ENCODE measurements around the gene MIOX.

The MIOX gene

DNA sequence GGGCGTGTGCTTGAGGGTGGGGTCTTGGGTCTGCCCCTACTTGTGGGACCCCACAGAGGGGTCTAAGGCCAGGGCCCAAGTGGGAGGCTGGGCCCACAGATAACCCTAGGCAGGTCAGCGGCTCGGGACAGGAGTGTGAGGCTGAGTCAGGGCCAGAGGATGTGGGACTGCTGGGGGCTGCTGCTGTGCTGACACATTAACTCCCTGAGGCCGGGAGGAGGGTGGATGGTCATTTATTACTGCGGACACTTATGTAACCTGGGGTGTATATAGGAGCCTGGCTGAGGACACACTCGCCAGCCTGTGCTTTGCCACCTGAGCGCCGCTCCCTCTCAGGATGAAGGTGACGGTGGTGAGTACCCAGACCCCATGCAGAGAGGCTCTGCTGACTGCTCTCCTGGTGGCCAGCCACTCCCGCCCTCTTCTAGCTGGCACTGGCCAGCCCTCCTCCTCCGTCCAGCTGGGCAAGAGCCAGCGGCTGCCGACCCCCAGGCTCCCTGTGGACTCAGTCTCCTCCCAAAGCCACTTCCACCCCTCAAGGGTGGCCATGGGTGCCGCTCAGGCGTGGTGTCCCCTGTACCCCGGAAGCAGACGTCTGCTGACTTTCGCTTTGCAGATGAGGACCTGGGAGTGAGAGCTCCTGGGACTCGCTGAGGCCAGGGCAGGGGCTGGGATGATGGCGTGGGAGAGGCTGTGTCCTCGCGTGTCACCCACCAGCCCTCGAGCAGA, at the start of gene MIOX:
MIOX (plus strand) TSS at position 299 of the 729 bp plus-strand sequence; CDS start at position 338, 39 bp downstream.
- DNase-seq = no peak

DNA sequence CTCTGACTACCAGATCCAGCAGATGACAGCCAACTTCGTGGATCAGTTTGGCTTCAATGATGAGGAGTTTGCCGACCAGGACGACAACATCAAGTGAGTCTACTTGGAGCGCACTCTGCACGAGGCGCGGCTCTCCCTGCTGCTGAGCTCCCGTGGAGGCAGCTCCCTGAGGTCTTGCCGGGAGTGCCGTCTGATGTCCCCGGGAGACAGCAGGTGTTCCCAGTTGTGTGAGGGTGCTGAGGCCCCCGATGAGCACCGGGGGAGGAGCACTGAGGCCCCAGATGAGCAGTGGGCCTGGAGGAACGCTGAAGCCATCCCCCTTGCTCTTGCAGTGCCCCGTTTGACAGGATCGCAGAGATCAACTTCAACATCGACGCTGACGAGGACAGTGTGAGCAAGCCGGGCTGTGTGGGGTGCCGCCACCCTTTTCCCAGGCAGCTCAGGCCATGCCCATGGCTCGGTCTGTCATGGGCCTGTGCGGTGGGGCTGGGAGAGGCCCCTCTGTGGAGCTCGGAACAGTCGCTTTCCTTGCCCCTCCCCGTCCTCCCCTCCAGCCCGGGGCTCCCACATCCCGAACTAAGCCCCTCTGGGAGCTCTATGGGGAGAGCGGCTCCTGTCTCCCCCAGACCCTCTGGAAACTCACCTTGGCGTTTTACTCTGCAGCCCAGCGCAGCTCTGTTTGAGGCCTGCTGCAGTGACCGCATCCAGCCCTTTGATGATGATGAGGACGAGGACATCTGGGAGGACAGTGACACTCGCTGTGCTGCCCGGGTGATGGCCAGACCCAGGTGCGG, 49.0 kb upstream of the MIOX start:
- DNase-seq = no peak

DNA sequence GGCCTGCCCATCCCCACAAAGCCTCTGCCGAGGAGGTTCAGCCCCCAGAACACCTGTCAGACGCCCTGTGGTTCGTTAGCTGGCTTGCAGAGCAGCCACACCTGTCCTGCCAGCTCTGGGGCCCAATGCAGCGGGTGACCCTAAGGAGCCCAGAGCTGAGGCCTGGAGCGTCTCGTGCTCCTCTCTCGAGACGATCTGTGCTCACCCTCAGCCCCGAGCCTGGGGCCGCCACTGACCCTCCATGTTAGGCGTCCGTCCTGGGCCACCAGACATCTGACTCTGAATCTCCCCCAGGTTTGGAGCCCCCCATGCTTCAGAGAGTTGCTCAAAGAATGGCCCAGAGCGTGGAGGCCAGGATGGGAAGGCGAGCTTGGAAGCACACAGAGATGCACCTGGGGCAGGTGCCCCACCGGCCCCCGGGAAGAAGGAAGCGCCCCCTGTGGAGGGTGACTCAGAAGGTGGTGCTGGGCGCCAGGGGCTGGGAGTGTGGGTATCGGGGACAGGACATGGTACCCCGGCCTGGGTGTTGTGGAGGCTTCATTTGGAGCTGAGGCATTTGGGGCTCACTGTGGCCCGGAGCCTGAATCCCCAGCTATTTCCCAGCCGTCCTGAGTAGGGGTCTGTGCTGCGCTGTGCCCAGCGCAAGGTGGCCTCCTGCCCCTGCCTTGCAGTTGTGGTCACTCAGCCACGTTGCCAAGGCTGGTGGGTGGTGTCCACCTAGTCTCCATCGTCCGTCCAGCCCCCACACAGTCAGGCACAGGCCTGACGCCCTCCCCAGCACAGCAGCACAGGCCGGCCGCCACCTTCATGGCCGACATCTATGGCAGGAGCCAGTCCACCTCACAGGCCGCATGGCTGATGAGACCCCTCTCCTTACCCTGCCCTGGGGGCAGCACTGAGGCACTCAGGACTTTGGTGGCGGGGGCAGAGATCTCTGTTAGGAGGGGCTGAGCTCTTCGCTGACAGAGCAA, 48.1 kb upstream of the MIOX start:
- DNase-seq = no peak

DNA sequence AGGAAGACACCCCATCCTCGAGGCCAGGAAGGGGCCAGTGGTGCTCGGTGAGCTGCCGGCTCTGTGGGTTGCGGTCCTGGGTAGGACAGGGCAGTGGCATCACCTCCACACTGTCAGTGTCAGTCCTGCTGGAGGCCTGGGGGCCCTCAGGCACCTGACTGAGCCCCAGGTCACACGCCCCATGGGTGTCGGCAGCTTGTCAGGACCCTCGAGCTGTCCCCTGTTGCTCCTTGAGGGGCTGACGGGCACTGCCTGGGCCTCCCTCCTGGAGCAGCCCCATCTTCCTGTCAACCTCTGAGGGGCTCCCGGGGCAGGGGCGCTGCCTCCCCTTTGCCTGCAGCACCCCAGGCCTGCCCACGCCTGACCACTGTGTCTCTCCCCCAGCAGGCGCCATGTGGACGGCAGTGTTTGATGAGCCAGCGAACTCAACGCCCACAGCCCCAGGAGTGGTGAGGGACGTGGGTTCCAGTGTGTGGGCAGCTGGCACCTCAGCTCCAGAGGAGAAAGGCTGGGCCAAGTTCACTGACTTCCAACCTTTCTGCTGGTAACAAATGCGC, 47.3 kb upstream of the MIOX start:
- DNase-seq = no peak

DNA sequence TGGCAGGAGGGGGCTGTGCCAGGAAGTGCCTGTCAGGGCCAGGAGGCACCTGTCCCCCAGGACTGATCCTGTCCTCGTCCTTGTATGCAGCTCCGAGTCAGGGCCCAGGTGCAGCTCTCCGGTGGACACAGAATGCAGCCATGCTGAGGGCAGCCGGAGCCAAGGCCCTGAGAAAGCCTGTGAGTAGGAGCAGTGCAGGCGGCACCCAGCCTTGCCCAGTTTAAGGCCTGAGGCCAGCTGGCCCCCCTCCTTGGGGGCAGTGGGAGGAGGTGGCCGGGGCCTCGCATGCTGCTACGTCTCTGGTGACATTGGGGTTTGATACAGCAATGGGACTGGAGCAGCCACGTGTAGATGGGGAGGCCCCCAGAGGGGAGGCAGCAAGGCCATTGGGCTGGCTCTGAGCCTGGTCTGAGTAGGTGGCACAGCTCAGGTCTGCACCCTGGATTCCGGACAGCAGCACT, 46.8 kb upstream of the MIOX start:
- no peak for DNase-seq

DNA sequence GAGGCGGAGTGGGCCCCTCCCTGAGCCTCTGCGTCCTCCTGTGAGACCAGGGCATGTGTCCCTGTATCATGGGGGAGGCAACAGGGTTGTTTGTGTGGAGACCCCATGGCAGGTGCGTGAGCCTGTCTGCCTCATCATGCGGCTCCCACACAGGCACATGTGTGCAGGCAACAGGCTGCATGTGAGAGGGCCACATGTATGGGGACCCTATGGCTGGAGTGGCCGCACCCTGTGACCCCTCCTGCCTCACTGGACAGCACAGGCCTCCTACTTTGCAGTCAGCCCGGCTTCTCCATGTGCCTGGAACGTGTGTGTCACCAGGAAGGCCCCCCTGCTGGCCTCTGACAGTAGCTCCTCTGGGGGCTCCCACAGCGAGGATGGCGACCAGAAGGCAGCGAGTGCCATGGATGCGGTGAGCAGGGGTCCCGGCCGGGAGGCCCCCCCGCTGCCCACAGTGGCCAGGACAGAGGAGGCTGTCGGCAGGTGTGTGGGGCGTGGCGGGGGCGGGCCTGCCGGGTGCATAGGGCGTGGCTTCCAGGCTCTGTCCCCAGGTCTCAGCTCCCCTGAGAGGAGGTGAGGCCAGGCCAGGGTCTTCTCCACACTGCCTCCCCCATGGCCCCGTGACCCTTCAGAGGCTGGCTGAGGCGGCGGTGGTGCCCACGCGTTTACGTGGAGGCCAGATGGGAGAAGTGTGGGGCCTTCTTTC, 46.0 kb upstream of the MIOX start:
- no peak for DNase-seq

DNA sequence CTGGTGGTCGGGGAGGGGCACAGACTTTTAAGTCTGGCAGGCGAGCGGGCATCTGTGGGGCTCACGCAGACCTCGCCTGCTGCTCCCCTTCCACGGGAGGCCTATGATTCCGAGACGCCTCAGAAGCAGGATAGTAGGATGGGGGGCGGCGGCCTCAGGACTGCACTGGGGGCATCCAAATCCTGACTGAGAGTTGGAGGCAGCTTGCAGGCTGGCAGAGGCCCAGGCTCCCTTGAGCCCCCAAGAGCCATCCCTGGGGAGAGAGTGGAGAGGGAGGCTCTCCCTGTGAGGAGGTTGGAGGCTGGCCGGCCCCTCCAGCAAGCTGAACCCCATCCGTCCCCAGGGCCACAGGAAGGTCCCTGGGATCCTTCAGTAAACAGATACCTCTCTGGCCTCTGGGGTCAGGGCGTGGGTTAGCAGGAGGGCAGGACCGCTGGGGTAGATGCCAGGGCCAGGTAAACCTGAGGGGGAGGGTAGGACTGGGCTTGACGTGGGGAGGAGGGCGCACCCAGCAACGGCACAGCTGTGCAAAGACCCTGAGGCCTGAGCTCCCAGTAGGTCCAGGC, 45.1 kb upstream of the MIOX start:
- no peak for DNase-seq

DNA sequence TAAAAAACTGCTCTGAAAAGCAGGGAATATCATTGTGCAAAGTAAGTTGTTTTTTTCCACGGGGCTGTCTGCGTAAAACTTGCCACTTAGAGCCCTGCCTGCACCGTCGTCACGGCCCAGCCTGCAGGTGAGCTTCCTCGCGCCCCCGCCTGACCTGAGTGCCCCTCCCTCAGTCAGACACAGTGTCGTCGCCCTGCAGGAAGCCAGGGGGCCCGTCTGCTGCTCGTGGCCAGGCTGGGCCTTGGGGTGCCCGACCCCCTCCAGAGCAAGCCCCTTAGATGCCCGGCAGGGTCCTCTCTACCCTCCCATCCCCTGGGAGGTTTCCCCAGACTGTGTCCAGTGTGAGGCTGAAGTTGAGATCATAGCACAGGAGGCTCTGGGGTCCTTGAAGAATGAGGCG, 43.5 kb upstream of the MIOX start:
- DNase-seq = no peak

DNA sequence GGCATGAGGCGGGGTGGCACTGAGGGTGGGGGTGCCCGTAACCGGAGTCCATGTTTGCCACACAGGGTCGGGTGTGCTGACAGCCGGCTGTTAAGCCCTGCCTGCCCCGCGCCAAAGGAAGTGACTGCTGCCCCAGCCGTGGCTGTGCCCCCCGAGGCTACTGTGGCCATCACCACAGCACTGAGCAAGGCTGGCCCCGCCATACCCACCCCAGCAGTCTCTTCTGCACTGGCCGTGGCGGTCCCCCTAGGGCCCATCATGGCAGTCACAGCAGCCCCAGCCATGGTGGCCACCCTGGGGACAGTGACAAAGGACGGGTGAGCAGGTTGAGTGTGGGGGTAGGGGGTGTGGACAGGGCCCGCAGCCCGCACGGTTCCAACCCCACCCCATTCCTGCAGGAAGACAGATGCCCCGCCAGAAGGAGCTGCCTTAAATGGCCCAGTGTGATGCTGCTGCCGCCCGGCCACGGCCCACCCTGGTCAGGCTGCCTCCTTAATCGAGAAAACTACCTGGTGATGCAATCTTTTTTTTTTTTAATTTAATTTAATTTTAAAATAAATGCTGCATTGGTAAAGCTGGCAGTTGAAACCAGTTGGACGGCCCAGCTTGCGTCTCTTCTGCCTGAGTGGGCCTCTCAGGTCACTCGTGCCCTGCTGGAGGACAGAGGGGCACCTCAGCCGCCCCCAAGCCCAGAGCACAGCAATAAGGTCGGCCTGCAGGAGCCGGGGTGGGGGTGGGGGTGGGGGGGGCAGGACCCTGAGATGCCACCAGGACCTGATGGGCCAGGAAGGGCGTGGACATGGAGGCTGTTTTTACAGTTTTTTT, 42.6 kb upstream of the MIOX start:
- no peak for DNase-seq

DNA sequence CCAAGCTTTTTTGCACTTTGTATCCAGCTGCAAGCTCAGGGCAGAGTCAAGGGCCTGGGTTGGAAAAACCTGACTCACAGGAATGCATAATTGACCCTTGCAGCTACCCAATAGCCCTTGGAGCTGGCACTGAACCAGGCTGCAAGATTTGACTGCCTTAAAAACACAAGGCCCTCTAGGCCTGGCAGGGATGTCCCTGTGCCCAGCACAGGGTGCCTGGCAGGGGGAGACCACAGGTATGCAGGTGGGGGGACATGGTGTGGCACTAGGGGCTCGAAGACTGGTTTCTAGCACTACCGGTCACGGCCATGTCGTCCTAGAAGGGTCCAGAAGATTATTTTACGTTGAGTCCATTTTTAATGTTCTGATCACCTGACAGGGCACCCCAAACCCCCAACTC, 42.0 kb upstream of the MIOX start:
- no peak for DNase-seq

DNA sequence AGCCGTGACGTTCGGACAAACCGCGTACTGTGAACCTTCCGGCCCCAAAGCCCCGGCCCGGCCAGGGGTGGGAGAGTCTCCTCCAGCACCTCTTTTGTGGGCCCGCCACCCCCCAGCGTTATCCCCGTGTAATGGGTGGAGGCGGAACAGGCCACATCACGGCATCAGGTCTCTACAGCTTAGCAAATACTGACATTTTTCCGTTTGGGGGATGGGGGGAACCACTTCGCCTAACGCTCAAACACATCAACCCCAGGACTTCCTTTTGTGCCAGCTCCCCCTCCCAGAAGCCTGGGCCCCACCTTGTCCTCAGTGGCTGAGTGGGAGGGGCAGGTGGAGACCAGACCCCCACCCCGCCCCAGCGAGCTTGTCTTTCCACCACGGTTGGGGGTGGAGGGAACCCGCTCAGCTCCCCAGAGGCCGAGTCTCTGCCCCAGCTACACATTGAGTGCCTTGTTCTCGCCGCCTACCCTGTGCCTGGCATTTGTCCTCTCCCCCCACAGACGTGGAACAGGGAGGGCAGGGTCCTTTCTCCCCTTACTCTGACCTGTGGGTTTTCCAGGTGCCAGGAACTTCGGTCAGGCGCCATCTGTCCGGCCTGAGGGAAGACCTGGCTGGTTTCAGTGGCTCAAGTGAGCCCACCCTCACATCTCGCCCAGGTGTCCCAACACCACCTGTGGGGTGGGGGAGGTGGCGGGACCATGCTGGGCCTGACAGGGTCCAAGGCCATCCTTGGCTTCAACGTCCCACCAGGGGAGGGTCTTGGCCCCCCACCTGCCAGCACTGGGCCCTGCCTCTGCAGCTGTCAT, 41.4 kb upstream of the MIOX start:
- DNase-seq = no peak

DNA sequence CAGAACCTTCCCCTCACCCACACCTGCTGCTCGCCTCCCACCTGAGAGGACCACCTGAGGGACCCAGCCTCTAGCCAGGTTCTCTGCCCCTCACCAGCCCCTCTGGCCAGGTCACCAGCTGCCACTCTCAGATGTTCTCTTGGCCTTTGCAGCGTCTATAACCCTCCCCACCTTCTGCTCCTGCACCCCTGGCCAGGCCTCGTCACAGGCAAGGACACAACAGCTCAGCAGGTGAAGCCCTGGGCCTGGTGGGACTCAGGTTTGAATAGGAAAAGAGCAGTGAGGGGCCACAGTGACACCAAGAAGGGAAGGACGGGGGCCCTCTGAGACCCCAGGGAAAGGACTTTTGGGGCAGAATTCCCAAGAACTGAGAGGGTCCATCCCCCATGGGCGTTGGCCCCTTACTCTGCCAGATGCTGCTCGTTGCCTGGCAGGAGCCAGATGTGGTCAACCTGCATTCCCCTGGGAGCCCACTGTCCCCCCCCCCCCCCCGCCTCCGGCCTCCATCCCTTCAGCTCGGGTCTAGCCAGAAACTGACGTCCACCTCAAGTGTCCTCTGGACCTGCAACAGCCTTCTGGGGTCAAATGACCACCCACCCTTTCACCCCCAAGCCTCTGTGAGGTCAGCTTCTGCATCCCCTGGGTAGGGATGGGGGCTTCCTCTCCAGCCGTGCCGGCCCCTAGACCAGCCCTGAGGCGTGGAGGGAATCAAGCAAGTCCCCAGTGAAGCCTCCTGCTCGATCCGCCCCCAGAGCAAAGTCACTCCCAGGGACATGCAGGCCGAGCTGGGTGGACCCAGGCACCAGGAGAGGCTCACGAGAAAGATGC, 40.6 kb upstream of the MIOX start:
- DNase-seq = no peak

DNA sequence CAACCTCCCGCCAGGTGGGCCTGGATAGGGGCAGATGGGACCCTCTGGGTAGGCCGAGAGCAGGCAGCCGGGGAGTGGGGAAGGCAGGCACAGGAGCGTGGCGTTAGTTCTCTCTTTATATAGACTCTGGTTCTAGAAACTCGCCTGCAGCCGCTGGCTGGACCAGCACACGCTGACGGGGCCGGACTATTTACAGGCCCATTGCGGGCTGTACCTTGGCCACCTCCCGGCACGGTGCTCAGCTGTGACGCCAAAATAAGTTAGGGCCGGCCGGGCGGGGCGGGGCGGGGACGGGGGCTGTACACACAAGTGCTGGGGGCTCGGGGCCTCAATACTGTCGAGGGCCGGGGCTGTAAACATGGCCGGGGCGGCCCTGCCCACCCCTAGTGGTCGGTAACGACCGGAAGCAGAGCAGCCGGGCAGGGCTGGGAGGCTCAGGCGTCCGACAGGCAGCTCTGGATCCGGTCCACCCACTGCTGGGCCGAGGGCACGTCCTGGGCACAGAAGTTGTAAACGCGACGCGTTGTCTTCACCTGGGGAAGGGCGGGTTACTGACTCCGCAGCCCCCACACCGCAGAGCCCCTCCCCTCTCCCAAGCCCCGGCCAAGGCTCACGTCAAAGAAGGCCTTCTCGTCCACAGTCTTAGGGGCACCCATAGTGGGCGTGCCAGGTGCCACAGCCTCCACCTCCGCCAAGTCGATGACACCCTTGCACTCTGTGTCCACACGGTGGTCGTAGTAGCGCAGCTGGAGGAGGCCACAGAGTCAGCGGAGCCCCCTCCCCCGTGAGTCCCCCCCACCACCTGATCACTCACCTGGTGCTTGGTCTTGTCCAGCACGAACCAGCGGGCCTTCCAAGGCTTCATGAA, 39.7 kb upstream of the MIOX start:
- DNase-seq = no peak

DNA sequence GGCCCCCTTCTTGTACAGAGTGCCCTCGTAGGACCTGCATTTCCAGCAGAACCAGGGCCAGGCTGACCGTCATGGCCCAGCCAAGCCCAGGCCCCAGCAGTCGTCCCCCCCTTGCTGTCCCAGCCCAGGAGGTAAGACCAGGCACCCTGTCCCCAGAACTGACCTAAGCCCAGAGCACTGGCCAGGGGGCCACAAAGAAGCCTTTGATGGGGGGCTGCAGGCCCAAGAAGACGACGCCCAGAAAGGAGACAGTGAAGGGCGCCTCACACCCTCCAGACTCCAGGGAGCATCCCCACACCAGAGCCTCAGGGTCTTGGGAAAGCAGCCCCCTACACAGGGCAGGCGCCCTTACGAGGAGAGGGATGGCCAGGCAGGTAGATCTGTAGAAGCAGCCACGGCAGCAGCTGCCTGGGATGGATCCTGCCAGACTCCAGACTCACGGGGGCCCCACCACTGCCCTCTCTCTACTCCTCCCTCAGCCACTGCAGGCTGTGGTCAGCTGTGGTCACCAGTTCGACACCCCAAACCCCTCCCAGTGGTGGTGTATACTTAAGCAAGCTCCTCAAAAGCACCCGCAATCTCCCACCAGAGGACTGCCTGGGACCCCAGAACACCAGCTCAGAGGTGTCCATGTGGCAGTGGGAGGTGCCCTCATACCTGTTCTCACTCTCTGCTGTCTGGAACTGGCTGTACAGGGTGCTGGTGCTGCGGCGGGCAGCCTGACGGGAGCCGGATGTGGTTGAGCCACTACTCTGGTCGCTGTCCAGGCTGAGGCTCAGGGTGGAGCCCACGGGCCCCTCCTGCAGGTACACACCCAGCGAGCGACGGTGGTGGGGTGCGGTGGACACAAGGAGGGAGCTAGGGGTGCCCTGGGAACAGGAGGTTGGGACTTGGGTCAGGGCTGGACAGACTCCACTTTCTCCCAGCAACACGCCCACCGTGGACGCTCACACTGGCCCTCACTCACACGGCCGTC, 38.8 kb upstream of the MIOX start:
- DNase-seq = no peak

DNA sequence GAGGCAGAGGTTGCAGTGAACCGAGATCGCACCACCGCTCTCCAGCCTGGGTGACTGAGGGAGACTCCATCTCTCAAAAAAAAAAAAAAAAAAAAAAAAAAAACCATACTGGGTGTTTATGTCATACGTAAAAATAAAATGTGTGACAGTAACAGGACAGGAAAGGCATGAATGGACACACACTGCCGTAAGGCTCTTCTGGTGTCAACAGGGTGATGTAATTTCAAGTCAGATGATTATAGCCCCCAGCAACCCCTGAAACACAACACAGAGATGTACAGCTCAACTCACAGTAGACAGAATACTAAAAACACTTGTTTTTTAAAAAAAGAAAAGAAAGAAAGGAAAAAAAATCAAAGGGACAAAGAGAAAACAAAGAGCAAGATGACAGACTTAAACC, 34.0 kb upstream of the MIOX start:
- DNase-seq = no peak

DNA sequence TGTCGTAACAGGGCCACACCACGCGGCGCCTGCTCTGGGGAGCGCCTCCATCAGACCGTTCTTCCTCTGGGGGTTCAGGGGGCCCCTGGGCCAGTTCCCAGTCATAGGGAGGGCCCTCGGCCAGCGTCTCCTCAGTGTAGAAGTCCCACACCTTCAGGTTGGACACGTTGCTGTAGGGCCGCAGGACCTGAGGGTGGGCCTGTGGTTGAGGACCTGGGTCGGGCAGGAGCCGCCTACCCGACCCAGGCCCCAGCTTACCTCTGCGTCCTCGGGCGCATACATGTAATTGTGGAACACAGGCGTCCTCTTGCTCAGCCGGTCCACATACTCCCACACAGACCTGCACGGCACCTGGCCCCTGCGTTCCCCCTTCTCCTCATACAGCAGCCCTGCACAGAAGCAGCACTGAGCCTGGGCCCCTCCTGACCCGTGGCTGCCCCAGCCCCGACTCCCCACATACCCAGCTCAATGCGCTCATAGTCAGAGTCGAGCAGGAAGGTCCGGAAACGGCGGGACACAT, 32.0 kb upstream of the MIOX start:
- no peak for DNase-seq

DNA sequence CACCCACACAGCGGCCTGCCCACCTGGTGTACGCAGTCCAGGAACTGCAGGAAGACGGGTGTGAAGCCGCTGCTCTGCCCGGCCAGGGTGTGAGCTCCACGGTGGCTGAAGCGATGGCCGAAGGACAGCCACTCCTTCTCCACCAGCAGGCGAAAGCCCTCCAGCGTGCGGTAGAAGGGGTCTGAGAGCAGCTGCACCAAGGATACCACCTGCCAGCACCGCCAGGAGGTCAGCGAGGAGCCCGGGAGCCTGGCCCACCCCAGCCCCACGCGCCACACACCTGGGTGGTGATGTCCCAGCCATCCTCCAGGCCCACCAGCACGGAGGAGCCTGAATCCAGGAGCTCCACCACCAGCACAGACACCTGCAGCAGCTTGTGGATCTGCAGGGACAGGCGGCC, 31.5 kb upstream of the MIOX start:
- DNase-seq = no peak

Data from SHP77 (cell line).